GM18907 (cell line): ENCODE measurements around the gene PPP4R3B.

Source experiments
- ATAC-seq: cut with Tn5 transposase; IDR thresholded peaks from one replicate; pipeline ENCODE4 v1.9.1; 2021; ENCODE audit warnings: mild to moderate bottlenecking, moderate library complexity; ENCODE audit not compliant: unreplicated experiment

Gene PPP4R3B

DNA sequence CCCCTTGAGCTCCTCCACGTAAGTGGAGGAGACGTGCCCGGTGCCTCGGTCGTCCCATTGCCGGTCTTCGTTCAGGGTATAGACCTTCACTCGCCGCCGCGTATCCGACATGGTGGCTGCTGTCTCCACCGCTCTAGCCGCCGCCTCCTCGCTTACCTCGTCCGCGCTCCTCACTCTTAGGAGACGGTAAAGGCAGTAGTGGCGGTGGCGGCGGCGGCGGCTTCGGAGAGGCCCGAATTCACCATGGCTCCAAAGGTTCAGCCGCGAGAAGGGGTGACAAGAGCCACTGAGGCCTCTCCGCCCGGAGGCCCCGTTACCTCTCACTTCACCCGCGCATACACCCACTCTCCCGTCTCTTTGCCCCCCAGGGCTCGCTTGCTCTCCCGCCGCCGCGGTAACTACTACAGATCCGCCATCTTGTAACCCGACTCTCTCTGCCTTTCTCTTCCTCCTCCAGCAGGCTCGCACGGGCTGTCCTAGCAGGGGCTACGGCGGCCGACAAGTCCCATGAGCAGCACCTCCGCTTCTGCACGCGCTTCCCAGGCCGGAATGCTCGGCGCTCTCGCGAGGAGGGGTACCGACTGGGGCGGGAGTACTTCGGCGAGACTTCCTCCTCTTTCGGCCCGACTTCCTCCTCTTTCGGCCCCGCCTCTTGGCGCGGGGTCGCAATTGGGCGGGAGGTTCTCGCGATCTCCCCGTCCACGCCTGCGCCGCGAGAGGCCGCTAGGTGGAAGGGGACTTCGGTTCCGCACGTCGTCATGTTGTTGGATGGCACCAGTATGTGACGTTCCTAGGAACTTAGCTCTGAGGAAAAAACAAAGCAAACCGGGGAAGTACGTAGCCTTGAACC lies at the start of gene PPP4R3B:
PPP4R3B (minus strand) TSS at position 448 of the 850 bp plus-strand sequence; CDS start at position 111, 337 bp downstream.
- ATAC-seq, result peak; percentile 91

DNA sequence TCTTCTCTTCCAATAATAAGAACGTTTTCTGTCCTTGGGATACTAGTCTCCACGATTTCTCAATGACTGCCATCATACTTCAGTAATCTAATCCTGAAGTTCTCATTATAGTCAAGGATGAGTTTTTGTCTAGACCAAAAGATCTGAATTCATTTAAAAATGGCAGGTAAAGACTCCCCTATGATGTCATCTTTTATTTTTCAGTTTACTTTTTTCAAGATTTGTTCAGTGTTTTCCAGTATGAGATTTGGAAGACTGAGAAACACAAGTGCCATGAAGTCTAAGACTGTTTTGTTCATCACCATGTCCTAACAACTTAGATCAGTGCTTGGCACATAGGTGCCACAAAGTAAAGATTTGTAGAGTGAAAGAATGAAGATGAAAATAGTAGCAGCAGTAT lies 35.8 kb upstream of the PPP4R3B start:
- no peak for ATAC-seq

DNA sequence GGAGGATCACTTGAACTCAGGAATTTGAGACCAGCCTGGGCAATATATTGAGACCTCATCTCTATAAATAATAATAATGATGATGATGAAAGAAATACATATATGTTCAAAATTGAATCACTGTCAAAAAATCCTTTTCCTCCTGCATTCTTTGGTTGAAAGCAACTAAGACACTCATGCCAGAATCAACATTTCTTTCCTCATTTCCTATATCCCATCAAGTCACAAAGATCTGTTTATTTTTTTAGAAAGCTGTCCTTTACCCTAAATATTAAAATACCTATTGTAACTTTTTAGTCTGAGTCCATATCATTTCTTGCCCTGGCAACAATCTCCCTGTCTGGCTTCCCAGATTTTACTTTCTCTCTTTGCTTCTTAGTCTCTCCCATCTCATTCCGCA lies 31.8 kb upstream of the PPP4R3B start:
- no peak for ATAC-seq

DNA sequence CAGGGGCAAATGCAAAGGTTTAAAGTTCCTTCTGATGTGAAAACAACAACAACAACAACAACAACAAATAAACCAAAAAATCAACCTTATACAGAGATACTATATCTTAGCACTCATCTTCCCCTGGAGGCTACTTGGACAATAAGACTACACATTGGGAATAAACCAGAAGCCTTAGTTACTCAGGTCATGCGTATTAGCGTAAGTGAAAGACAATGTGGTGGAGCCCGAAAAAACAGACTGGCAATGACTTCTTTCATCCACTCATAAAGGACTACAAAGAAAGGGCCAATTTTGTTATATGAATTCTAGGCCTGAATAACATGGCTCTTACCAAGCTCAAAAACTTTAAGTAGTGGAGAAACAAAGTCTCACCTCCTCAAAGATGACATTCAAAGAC lies 19.4 kb upstream of the PPP4R3B start:
- no peak for ATAC-seq

DNA sequence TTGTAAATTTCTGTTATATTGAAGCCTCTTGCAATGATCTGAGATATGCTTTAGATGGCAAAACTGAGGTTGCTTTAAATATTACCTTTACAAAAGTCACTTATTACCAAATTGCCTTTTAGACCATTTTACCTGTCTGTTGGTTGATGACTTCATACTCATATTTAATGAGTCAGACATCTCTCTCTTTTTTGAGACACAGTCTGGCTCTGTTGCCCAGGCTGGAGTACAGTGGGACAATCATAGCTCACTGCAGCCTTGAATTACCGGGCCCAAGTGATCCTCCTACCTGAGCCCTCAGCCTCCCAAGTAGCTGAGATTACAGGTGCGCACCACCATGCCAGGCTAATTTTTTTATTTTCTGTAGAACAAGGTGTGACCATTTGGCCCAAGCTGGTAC lies 11.5 kb upstream of the PPP4R3B start:
- ATAC-seq, result no peak

DNA sequence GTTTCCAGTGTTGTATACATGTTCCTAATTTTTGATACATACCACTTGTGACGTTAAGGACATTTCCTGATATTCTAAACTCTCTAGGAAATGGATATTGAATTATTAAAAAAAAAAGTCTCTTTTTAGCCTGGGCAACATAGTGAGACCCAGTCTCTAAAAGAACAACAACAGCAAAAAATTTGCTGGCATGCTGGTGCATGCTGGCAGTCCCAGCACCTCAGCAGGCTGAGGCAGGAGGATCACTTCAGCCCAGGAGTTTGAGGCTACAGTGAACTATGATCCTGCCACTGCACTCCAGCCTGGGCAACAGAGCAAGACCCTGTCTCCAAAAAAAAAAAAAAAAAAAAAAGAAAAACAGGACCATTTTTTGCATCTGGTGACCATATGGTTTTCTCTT lies 10.5 kb upstream of the PPP4R3B start:
- no peak for ATAC-seq

DNA sequence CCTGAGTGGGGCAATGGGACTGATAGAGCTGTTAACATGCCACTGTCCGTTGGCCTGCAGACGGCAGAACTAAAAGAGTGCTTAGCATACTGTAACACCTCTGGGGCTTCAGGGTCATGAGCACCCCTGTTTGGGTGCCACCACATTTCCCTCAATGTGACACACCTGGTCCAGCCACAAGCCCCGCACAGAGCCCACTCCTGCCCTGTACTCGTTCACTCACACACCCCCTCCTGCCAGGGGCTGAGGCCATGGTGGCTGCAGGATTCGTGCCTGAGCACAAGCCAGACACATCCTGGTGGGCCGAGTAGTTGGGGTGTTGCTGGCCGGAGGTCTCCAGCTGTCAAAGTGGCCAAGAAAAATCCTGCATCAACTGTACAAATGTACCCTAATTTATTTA lies 4.4 kb upstream of the PPP4R3B start:
- no peak for ATAC-seq

DNA sequence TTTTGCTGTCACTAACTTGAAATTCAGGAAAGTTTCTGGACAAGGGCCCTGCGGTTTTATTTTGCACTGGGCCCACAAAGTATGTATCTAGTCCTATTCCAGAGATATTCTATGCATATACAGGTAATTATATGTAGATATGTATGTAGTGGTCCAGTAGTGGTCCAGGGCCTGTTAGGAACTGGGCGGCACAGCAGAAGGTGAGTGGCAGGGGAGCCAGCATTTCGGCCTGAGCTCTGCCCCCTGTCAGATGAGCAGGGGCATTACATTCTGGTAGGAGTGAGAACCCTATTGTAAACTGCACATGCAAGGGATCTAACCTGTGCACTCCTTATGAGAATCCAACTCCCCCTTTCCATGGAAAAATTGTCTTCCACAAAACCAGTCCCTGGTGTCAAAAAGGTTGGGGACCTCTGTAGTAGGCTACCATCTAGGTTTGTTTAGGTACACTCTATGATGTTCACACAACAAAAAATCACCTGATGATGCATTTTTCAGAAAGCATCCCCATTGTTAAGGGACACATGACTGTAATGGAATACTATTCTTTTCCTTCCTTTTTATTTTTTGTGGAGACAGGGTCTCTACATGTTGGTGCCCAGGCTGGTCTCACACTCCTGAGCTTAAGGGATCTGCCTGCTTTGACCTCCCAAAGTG lies 2.8 kb upstream of the PPP4R3B start:
- ATAC-seq, result no peak

DNA sequence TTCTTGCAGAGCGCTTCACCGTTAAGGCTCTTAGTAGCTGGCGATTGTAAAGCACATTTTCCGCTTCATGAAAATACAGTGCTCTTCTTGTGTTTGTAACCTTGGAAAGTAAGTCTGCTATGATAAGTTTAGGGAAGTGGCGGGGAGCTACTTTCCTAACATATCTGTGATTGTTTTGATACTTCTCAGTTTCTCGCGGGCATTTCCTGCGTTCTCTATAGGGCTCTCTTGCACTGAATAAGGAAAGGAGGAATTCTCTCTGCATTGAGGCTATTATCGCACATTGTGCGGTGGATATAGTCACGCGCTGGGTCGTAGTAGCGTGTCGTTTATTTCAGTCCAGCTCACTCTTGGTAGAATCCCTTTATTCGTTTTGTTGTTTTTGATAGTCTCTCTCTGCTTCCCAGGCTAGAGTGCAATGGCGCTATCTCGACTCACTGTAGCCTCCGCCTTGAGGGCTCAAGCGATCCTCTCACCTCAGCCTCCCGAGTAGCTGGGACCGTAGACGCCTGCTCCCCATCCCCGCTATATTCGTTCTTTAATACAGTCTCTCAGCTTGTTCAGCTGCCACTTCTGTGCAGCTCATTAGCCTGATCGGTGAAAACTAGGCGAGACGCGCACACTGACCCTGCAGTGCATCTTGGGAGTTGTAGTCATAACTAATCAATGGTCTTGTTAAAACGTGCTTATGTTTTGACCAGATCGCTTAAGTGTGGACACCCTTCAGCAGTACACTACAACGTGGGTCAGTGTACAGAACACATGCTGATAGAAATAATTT lies 1.0 kb upstream of the PPP4R3B start:
- ATAC-seq, result peak; percentile 42

DNA sequence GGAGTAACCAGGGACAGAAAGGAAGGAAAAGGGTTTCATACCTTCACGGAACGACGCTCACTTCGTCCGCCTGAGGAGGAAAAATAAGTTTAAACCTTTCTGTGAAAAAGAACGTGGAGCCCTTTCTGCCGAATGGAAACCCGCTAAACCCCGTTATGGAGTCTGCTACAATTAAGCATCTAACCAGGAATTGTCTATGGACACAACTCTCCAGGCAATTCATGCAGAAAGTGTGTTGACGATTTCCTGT lies 528 bp upstream of the PPP4R3B start:
- ATAC-seq, result no peak

DNA sequence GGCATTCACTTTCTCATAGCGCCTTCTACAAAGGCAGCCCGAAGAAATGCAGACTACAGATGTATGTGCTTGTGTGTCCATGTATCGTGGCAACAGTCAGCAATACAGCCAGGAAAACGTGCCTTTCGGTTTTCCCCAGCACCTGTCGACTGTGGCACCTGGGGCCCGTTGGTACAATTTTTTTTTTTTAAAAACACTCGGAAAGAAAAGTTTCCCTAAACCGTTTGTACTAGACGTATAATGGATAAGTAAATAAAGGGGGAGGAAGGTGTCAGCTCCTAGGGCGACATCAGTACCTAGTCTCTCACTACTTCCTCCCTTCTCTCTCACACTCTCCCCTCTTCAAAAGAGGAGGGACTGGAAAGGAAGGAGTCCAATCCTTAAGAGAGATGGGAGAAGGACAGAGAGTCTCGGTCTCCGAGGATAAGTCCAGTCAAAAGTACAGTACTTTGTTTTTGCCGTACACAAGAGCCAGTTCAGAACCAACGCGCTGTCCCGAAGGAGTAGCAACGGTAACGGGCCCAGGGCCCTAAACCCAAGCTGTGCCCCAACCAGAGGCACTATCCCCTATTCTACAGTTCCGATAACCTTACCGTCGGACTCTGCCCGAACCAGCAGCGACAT lies 759 bp downstream of the PPP4R3B start:
- ATAC-seq, result peak; percentile 16

DNA sequence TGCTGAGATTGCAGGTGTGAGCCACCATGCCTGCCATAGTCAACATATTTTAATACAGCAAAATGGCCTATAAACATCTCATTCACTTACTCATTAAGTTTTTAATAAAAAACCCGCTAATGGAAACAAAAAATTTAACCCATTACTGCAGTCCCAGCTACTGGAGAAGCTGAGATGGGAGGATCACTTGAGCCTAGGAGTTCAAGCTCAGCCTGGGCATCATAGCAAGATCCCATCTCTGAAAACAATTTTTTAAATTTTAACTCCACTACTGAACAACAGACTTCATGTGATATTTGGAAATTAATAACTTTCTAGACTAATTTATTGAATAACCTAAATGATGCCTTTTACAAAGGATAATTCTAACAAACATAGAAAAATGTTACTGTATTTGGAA lies 5.4 kb downstream of the PPP4R3B start:
- no peak for ATAC-seq

DNA sequence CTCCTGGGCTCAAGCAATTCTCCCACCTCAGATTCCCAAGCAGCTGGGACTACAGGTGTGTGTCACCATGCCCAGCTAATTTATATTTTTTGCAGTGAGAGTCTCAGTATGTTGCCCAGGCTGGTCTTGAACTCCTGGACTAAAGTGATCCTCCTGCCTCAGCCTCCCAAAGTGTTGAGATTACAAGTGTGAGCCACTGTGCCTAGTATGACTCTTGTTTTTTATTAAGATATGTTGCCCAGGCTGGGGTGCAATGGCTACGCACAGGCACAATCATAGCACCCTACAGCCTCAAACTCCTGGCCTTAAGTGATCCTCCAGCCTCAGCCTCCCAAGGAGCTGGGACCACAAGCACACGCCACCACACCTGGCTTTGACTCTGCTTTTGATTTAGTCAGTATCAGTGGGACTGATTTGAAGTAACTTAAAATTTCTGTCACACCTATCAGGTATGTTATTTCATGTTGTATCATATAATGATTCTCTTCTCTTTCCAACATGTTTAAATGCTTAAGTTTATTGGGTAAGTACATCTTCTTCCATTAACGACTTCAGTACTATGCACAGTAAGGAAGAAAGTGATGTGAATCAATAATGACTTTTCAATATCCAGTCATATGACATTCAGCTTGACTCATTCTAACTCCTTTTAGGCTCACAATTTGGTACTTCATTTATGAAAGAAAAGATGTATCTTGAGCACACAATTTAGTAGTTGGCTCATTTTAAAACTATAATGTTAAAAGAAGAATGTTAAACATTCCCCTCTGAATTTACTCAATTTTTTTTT lies 6.3 kb downstream of the PPP4R3B start:
- ATAC-seq, result no peak

DNA sequence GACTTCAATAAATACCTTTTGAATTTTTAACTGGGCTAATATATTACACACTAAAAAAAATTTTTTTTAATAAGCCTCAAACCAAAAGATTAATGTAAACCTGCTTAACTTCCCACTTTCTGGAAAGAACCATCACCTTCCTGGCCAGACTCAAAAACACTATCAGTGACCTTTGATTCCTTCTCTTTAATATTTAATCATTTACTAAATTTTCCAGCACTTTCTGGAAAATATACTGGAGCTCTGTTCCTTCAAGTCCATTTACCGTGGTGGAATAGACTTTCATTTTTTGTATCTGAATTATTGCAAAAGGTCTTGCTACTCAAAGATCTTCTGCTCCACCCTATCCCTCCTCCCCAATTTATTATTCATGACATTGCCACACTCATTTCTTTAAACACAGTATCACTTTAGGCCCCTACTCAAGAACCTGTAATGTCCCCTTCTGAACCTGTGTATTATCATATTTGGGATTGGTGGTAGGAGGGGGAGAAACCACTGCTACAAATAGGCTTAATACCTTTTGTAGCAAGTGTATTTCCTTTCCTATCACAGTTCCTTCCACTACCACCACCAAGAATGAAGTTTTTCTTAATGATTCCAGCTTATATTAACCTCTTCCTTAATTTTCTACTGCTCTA lies 7.4 kb downstream of the PPP4R3B start:
- no peak for ATAC-seq

DNA sequence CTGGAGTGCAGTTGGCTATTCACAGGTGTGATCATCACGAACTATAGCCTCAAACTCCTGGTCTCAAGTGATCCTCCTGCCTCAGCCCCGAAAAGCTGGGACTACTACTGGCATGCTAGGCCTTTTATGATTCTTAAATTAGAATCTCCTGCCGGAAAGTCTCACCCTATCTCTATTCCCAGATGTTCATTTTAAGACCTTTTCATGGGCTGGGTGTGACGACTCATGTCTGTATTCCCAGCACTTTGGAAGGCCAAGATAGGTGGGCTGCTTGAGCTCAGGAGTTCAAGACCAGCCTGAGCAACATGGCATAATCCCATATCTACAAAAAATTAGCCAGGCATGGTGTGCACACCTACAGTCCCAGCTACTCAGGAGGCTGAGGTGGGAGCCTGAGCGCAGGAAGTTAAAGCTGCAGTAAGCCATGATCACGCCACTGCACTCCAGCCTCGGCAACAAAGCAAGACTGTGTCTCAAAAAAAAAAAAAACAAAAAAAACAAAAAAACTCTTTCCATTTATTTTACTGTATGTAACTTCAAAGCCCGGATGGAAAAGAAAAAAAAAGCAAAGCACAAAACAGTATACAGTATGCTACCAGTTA lies 8.1 kb downstream of the PPP4R3B start:
- no peak for ATAC-seq

DNA sequence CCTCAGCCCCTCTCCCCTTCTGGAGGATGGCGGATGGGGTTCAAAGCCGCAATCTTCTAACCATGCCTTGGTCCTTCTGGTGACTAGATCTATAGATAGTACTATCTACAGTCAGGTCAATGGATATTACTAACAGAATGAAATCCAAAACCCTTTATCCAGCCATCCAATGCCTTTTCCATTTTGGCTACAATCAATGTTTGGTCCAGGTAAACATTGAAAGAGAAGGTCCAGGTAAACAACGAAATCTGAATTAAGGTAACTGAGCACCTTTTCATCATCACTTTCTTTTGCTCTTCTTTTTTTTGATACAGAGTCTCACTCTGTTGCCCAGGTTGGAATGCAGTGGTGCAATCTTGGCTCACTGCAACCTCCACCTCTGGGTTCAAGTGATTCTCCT lies 9.7 kb downstream of the PPP4R3B start:
- ATAC-seq, result no peak

DNA sequence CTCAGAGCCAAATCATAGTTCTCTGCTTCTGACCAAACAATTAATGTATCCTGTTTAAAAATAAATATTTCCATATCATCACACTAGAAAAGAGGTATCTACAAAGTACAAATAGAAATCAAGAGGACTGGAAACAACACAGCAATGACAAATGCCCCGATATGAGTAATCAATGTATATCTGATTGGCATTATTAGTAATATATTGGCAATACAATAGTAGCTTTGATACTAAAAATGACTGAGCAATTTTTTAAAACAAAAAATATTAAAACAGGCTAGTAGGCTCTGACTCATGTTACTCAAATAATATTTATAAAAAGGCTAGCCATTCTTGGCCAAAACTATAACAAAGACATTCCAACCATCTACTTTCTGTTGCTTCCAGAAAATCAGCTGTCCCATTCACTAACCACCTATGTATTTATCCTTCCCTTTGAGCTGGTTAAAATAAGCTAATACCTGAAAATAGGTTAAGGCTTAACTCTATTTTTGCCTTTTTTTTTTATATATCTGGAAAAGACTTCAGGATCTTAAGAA lies 13.3 kb downstream of the PPP4R3B start:
- no peak for ATAC-seq

DNA sequence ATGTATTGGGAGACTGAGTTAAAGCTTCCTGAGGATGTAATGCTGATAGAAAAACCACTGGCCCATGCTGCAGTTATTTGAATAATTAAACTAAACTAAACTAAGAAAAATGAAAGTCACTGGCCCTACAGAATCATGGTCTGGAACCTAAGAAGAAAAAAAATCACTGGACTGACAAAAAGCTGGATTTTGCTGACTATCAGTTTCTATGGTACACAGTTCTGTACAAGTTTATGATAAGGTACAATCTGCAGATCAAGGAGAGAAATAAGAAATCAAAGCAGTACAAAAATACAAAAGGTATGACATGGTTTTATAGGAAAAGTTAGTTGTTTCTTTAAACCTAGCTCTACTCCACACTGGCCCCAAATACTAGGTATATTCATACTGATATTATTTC lies 15.6 kb downstream of the PPP4R3B start:
- no peak for ATAC-seq

DNA sequence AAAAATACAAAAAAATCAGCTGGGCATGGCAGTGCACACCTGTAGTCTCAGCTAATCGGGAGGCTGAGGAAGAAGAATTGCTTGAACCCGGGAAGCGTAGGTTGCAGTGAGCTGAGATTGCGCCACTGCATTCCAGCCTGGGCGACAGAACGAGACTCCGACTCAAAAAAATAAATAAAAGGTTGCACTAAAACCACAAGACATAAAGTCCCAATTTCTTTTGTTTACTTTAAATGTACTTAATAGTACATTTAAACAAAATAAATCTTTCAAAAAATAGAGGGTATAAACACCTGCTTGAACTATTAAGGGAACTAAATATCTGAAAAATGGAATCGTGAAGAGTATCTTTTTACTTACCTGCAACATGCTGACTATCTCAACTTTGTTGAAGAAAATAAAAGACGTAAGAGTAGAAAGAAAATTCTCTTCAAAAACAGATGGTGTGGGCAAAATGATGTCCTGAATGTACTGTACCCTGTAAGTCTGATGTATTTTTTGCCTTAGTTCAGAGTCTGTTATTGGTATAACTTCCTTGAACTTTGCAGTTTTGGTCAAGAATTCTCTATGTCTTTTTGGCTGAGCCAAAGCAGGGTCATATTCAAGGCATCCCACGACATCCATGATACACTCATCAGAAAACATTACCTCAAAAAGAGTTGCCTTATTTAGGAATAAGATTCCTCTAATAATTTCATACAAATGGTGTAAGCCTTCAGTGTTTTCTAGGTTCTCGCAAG lies 19.2 kb downstream of the PPP4R3B start:
- ATAC-seq, result no peak
